ENCODE results near the gene PRKCE.

PRKCE gene

DNA sequence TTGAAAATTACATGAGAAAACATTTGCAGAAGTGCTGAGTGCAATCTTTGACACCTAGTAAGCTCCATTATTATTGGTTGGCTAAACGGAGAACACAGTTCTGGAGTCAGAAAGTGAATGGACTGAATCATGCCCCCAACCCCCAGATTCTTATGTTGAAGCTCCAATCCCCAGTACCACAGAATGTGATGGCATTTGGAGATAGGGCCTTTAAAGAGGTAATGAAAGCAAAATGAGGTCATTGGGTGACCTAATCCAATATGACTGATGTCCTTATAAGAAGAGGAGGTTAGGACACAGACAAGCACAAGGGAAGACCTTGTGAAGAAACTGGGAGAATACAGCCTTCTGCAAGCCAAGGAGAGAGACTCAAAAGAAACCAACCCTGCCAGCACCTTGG, 444.8 kb downstream of the PRKCE start:
- Histone ChIP-seq H3K4me3 (ENCODE audit: low read depth, low read length) (no peak overlapping the region), H3K27me3 (replicated peaks) (no peaks in the 10 kb centered on the region), H3K27ac (no peak overlapping the region), H3K36me3 (replicated peaks) (peaks cover 43% of the 10 kb centered on the region)
- TF ChIP-seq, protein P1, sequence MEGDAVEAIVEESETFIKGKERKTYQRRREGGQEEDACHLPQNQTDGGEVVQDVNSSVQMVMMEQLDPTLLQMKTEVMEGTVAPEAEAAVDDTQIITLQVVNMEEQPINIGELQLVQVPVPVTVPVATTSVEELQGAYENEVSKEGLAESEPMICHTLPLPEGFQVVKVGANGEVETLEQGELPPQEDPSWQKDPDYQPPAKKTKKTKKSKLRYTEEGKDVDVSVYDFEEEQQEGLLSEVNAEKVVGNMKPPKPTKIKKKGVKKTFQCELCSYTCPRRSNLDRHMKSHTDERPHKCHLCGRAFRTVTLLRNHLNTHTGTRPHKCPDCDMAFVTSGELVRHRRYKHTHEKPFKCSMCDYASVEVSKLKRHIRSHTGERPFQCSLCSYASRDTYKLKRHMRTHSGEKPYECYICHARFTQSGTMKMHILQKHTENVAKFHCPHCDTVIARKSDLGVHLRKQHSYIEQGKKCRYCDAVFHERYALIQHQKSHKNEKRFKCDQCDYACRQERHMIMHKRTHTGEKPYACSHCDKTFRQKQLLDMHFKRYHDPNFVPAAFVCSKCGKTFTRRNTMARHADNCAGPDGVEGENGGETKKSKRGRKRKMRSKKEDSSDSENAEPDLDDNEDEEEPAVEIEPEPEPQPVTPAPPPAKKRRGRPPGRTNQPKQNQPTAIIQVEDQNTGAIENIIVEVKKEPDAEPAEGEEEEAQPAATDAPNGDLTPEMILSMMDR (IDR thresholded peaks at IDR 0.05; ENCODE audit: low read depth, low read length, missing control alignments) = no peak
- in situ Hi-C loops (cut with HindIII; ENCODE audit: low pct_ligation_motif_present, low sequenced_read_pairs) = no loop called here
- DNase-seq = no peak

DNA sequence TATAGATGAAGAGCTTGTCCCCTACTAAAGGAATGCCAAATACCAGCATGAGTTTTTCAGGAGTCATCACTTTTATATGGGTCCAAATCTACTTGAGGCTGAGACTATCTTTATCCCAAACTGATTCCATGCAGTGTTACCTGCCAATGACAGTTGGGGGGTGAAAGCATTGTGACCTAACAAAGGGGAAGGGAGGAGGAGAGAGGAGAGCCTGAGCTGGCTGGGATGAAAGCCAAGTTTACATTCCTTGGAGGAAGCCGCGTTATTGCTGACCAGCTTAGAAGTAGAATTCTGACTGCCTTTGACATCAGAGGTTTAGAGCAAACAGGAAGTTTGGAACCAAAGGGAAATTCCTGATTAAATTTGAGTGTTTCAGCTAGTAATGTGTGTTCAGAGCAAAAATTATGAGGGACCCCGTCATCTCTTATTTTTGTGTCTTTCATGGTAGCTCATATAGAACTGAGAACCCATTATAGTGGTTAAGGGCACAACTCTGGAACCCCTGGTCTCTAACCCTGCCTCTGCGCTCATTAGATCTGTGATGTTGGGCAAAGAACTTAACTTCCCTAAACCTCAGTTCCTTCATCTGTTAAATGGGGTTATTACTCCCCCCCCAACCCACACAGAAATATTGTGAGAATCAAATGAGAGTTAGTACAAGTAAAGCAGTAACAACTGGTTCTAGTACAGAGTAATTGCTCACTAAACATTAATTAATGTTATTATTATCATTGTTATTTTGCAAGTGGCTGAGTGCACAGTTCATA, 446.4 kb downstream of the PRKCE start:
- TF ChIP-seq, protein P1 (IDR thresholded peaks at IDR 0.05; ENCODE audit: low read depth, low read length, missing control alignments) = no peak
- Histone ChIP-seq H3K36me3 (replicated peaks) (peaks cover 33% of the 10 kb centered on the region), H3K4me3 (ENCODE audit: low read depth, low read length) (no peak overlapping the region), H3K27me3 (replicated peaks) (no peaks in the 10 kb centered on the region), H3K27ac (peak overlapping the region; percentile 90)
- DNase-seq = peak; percentile 96
- in situ Hi-C loops (cut with HindIII; ENCODE audit: low pct_ligation_motif_present, low sequenced_read_pairs) = no loop called here

DNA sequence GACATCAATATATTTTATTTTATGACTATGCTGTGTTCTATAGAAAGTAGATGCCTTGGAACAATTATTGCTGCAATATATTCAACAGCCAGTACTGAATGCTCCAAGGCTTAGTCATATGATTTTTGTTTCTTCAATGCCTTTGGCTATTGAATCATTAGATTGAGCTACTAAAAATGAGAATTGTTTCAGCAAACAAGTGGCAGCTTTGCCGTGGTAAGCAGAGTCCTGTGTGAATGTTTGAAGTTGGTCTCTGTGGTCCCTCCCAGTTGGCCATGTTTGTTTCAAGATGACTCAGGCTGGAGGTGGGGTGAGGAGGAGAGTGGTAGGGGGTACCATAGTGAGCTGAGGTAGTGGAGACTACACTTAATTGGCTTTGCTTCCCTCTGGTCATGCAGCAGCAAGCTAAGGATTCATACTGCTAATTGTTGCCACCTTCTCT, 447.2 kb downstream of the PRKCE start:
- in situ Hi-C loops (cut with HindIII; ENCODE audit: low pct_ligation_motif_present, low sequenced_read_pairs) = no loop called here
- TF ChIP-seq, protein P1 (IDR thresholded peaks at IDR 0.05; ENCODE audit: low read depth, low read length, missing control alignments) = no peak
- Histone ChIP-seq H3K27ac (peak overlapping the region; percentile 90), H3K4me3 (ENCODE audit: low read depth, low read length) (no peak overlapping the region), H3K27me3 (replicated peaks) (no peaks in the 10 kb centered on the region), H3K36me3 (replicated peaks) (peaks cover 31% of the 10 kb centered on the region)
- peak; percentile 72 for DNase-seq

DNA sequence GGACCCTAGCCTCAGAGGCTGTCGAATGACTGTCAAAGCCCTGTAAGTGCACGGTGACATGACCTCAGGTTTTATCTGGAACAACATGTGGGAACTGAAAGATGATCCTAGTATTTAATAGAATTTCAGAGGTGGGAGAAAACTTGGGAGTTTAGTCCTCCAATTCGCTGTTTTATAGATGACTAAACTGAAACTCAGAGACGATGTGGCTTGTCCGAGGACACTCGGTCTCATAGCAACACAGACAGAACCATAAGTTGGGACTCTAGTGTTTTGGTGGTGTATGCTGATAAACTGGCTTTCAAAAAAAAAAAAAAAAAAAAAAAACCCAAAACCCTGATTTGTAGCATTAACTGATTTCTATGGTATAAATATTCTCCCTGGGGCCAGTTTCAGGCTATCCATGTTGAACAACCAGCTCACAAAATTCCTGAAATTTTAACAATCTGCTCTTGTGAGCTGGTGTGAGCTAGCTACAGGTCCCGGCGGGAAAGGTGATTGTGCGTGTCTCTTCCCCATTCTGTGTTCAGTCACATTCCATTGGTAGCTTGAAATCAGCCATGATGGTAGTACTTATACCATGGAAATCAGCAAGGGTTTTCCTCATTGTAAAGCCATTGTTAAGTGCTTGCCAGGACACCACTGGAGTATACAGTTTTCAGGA, 450.2 kb downstream of the PRKCE start:
- Histone ChIP-seq H3K27ac (no peak overlapping the region), H3K36me3 (replicated peaks) (peaks cover 14% of the 10 kb centered on the region)

DNA sequence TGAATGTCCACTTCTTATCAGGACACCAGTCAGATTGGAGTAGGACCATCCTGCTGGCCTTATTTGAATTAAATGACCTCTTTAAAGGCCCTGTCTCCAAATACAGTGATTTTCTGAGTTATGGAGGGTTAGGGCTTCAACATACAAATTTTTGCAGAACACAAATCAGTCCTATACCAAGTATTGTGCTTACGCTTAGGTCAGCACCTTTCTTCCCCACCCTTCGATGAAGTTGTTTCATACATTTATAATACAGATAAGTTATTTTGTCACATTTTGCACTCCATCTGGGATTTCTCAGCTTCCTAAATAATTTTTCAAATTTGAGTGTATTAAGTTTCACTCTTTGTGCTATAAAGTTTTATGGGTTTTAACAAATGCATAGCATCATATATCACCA, 455.2 kb downstream of the PRKCE start:
- no peak for DNase-seq
- TF ChIP-seq, protein P1 (IDR thresholded peaks at IDR 0.05; ENCODE audit: low read depth, low read length, missing control alignments) = no peak
- no peak overlapping the region for H3K4me3 ChIP-seq (ENCODE audit: low read depth, low read length)
- in situ Hi-C loops (cut with HindIII; ENCODE audit: low pct_ligation_motif_present, low sequenced_read_pairs) = no loop called here
- no peak overlapping the region for H3K27ac ChIP-seq
- peaks cover 10% of the 10 kb centered on the region for H3K36me3 ChIP-seq (replicated peaks)
- no peaks in the 10 kb centered on the region for H3K27me3 ChIP-seq (replicated peaks)

More for the DNA sequence above, 450.2 kb downstream of the PRKCE start:
- Histone ChIP-seq H3K27me3 (replicated peaks) (no peaks in the 10 kb centered on the region), H3K4me3 (ENCODE audit: low read depth, low read length) (no peak overlapping the region)
- in situ Hi-C loops (cut with HindIII; ENCODE audit: low pct_ligation_motif_present, low sequenced_read_pairs) = no loop called here
- TF ChIP-seq, protein P1 (IDR thresholded peaks at IDR 0.05; ENCODE audit: low read depth, low read length, missing control alignments) = no peak
- no peak for DNase-seq
